PFSK-1 (cell line): ENCODE results near the gene CLEC11A.

Experiments used
- FOXP2 ChIP-seq: optimal IDR thresholded peaks from 2 replicates; pipeline ENCODE3; 2011; ENCODE audit warnings: borderline replicate concordance, control low read depth, inconsistent platforms; ENCODE audit not compliant: insufficient read depth; ENCODE audit errors: extremely low read length, extremely low read depth
- POLR2AphosphoS5 ChIP-seq: IDR thresholded peaks from 2 replicates; pipeline ENCODE4 v1.6.1; 2012; ENCODE audit warnings: low read depth, mild to moderate bottlenecking, control low read depth, low read length, moderate library complexity
- REST ChIP-seq, 2 experiments: IDR thresholded peaks; 2 replicates each; pipeline versions ENCODE4 v1.6.1 to v1.8.0; 2011 to 2012; ENCODE audit warnings: low read depth in 2 of 2, low read length in 2 of 2, control low read depth in 1 of 2, inconsistent platforms in 1 of 2, mild to moderate bottlenecking in 1 of 2, moderate library complexity in 1 of 2; ENCODE audit not compliant: insufficient read depth in 1 of 2
- SIN3A ChIP-seq: IDR thresholded peaks from 2 replicates; pipeline ENCODE4 v1.6.1; 2012; ENCODE audit warnings: mild to moderate bottlenecking, low read length, moderate library complexity, borderline replicate concordance; ENCODE audit not compliant: insufficient read depth
- TAF1 ChIP-seq: IDR thresholded peaks from 2 replicates; pipeline ENCODE4 v1.6.1; 2012; ENCODE audit warnings: low read length, control low read depth, borderline replicate concordance; ENCODE audit not compliant: insufficient read depth

The CLEC11A gene

GRCh38 chr19:50705422-50706019 lies 17.6 kb upstream of the CLEC11A start:
- TF ChIP-seq TAF1 = no peak
- no peak for TF ChIP-seq FOXP2
- no peak for TF ChIP-seq REST (IDR thresholded peaks at IDR 0.05; ENCODE audit: insufficient read depth in 1 of 2, low read depth in 2 of 2, low read length in 2 of 2)
- TF ChIP-seq SIN3A = no peak
- no peak for TF ChIP-seq POLR2AphosphoS5

DNA sequence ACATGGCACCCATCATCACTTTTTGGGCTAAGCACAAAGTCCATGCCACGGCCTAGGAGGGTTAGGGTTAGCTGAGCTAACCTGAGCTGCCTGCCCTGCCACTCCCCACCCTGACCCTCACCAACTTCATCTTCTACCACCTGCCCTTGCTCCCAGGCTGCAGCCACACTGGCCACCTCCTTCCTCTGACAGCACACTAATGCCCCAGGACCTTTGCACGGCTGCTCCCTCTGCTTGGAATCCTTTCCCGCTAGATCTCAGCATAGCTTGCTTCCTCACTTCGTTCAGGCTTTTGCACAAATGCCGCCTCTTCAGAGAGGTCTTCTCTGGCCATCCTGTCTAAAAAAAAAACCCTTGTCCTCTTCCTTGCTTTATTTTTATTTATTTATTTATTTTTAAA lies 16.8 kb upstream of the CLEC11A start:
- TF ChIP-seq SIN3A (no peak), REST (IDR thresholded peaks at IDR 0.05; ENCODE audit: insufficient read depth in 1 of 2, low read depth in 2 of 2, low read length in 2 of 2) (no peak), POLR2AphosphoS5 (no peak), FOXP2 (no peak), TAF1 (no peak)

- TF ChIP-seq FOXP2 = no peak
- no peak for TF ChIP-seq SIN3A
- no peak for TF ChIP-seq POLR2AphosphoS5
- TF ChIP-seq REST (IDR thresholded peaks at IDR 0.05; ENCODE audit: insufficient read depth in 1 of 2, low read depth in 2 of 2, low read length in 2 of 2) = no peak
- no peak for TF ChIP-seq TAF1
These were observed 14.8 kb upstream of the CLEC11A start for GRCh38 chr19:50708179-50708879.

- TF ChIP-seq REST (IDR thresholded peaks at IDR 0.05; ENCODE audit: insufficient read depth in 1 of 2, low read depth in 2 of 2, low read length in 2 of 2) (no peak), FOXP2 (no peak), TAF1 (no peak), POLR2AphosphoS5 (no peak), SIN3A (no peak)
These were observed 13.1 kb upstream of the CLEC11A start for GRCh38 chr19:50710094-50710493.

GRCh38 chr19:50710612-50711011 lies 12.6 kb upstream of the CLEC11A start:
- TF ChIP-seq POLR2AphosphoS5 (no peak), REST (IDR thresholded peaks at IDR 0.05; ENCODE audit: insufficient read depth in 1 of 2, low read depth in 2 of 2, low read length in 2 of 2) (no peak), TAF1 (no peak), FOXP2 (no peak), SIN3A (no peak)
